Measurements from ENCODE around the gene HMGN4. TPM values are rescaled to one million over a fixed set of nuclear protein-coding genes. Genes with fewer than 3 reads are reported as not detected.

Gene HMGN4
- total and polyA plus RNA-seq, 9 of the 15 experiments (the other 6 are each of a cell fraction or from before 2014, with no cell fraction given), result 35.4 to 134 (median 94.1) TPM

DNA sequence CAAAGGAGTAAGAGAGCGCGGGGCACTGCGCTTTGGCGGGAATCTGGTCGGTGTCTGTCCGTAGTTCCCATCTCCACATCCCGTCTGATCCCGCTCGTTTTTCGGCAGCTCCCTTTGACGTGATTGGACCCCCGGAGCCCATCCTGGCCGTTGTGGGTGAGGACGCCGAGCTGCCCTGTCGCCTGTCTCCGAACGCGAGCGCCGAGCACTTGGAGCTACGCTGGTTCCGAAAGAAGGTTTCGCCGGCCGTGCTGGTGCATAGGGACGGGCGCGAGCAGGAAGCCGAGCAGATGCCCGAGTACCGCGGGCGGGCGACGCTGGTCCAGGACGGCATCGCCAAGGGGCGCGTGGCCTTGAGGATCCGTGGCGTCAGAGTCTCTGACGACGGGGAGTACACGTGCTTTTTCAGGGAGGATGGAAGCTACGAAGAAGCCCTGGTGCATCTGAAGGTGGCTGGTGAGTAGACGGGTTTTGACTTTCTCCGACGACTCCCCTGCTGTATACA lies 36.6 kb upstream of the HMGN4 start:
- Histone ChIP-seq H3K9me3 (replicated peaks; ENCODE audit: control insufficient read depth, insufficient read depth, low read depth, low read length) (no peaks in the 10 kb centered on the region), H3K4me3 (no peak overlapping the region), H3K79me2 (ENCODE audit: control insufficient read depth, insufficient read depth, low read length) (no peaks in the 10 kb centered on the region), H3K27me3 (ENCODE audit: control insufficient read depth in 2 of 2, insufficient read depth in 2 of 2, low read length in 2 of 2) (no peaks in the 10 kb centered on the region), H3K9me1 (ENCODE audit: control insufficient read depth, insufficient read depth, low read length) (no peaks in the 10 kb centered on the region), H3K4me1 (replicated peaks in 1 of 2; ENCODE audit: control insufficient read depth in 2 of 2, insufficient read depth in 2 of 2, low read length in 2 of 2) (peaks cover 10 to 19% of the 10 kb centered on the region in 2 experiments), H2AFZ (ENCODE audit: low read depth, low read length) (no peak overlapping the region), H3K4me2 (ENCODE audit: insufficient read depth, low read length) (no peak overlapping the region), H4K20me1 (replicated peaks; ENCODE audit: control insufficient read depth, insufficient read depth, low read length) (no peaks in the 10 kb centered on the region), H3K9ac (ENCODE audit: insufficient read depth in 1 of 2, low read depth in 2 of 2, low read length in 2 of 2) (no peak overlapping the region), H3K36me3 (ENCODE audit: control insufficient read depth, insufficient read depth, low read length) (no peaks in the 10 kb centered on the region), H3K27ac (ENCODE audit: extremely low read depth, low read depth, low read length) (no peak overlapping the region)
- intact Hi-C loops (cut with micrococcal nuclease), result no loop called here
- CTCF ChIA-PET (ENCODE audit: low intra/inter-chr PET ratio), result no interaction called here
- POLR2A ChIA-PET, result interaction anchor here (1.0 to 3.0 kb wide), 4 partner anchors 11 to 344 kb away, joined by 3 to 14 read pairs (median 8); a partner anchor contains a TSS
- FAIRE-seq (no peak), ATAC-seq (no peak), DNase-seq (ENCODE audit: extremely low read depth in 1 of 4, low spot score in 3 of 4) (no peak)
- in situ Hi-C loops (cut with MboI), result no loop called here
- BruUV-seq (replicated peaks), result no TSS peak
- WGBS (ENCODE audit: insufficient coverage, low coverage, missing lambda C conversion rate), result 87% methylated on average over 49 of the region's 49 CpGs
- TF ChIP-seq, protein P1, sequence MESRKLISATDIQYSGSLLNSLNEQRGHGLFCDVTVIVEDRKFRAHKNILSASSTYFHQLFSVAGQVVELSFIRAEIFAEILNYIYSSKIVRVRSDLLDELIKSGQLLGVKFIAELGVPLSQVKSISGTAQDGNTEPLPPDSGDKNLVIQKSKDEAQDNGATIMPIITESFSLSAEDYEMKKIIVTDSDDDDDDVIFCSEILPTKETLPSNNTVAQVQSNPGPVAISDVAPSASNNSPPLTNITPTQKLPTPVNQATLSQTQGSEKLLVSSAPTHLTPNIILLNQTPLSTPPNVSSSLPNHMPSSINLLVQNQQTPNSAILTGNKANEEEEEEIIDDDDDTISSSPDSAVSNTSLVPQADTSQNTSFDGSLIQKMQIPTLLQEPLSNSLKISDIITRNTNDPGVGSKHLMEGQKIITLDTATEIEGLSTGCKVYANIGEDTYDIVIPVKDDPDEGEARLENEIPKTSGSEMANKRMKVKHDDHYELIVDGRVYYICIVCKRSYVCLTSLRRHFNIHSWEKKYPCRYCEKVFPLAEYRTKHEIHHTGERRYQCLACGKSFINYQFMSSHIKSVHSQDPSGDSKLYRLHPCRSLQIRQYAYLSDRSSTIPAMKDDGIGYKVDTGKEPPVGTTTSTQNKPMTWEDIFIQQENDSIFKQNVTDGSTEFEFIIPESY (CRISPR knock-in tag; IDR thresholded peaks at IDR 0.05), result peak; percentile 88
- no peak for TF ChIP-seq RHOXF2B (CRISPR knock-in tag; conservative IDR thresholded peaks at IDR 0.05)
- TF ChIP-seq ZNF316 (IDR thresholded peaks at IDR 0.05), result no peak
- no peak for TF ChIP-seq HBP1 (CRISPR knock-in tag; IDR thresholded peaks at IDR 0.05)
- TF ChIP-seq SNRNP70 (optimal IDR thresholded peaks at IDR 0.05; ENCODE audit: low read depth, low read length), result no peak
- TF ChIP-seq ZNF133 (CRISPR knock-in tag; IDR thresholded peaks at IDR 0.05), result no peak
- no peak for TF ChIP-seq NFE2L1 (tag; IDR thresholded peaks at IDR 0.05; ENCODE audit: borderline replicate concordance, low read depth)
- no peak for TF ChIP-seq SREBF1 (IDR thresholded peaks at IDR 0.05; ENCODE audit: borderline replicate concordance, low read depth, low read length)
- TF ChIP-seq, protein P2, sequence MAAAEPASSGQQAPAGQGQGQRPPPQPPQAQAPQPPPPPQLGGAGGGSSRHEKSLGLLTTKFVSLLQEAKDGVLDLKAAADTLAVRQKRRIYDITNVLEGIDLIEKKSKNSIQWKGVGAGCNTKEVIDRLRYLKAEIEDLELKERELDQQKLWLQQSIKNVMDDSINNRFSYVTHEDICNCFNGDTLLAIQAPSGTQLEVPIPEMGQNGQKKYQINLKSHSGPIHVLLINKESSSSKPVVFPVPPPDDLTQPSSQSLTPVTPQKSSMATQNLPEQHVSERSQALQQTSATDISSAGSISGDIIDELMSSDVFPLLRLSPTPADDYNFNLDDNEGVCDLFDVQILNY (CRISPR knock-in tag; IDR thresholded peaks at IDR 0.05), result no peak
- no peak for TF ChIP-seq MCM7 (IDR thresholded peaks at IDR 0.05)
- peak; percentile 23 for TF ChIP-seq SRSF7 (optimal IDR thresholded peaks at IDR 0.05; ENCODE audit: low read depth, low read length)
- TF ChIP-seq FOXA3 (CRISPR knock-in tag; conservative IDR thresholded peaks at IDR 0.05 in 1 of 2, IDR thresholded peaks at IDR 0.05 in 1 of 2), result no peak
- TF ChIP-seq HDAC8 (tag; IDR thresholded peaks at IDR 0.05), result no peak
- TF ChIP-seq NR2C2 (CRISPR knock-in tag; IDR thresholded peaks at IDR 0.05), result no peak
- TF ChIP-seq NR2C2 (tag; IDR thresholded peaks at IDR 0.05), result no peak; the same call in 1 of the 2 replicates
- no peak for TF ChIP-seq FOXP1 (CRISPR knock-in tag; IDR thresholded peaks at IDR 0.05)
- TF ChIP-seq ZNF384 (IDR thresholded peaks at IDR 0.05; ENCODE audit: low read depth, low read length), result no peak
- TF ChIP-seq ZNF253 (CRISPR knock-in tag; conservative IDR thresholded peaks at IDR 0.05), result no peak
- TF ChIP-seq RAD21 (CRISPR knock-in tag; conservative IDR thresholded peaks at IDR 0.05 in 1 of 2, IDR thresholded peaks at IDR 0.05 in 1 of 2), result no peak
- TF ChIP-seq, protein P3, sequence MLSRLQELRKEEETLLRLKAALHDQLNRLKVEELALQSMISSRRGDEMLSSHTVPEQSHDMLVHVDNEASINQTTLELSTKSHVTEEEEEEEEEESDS (CRISPR knock-in tag; IDR thresholded peaks at IDR 0.05), result no peak
- no peak for TF ChIP-seq SMARCC2 (IDR thresholded peaks at IDR 0.05; ENCODE audit: low read depth)

Data from K562 (cell line).